Myocyte (in vitro differentiated cells): ENCODE measurements around the gene RPTN. TPM values are rescaled to one million over a fixed set of nuclear protein-coding genes. Genes with fewer than 3 reads are reported as not detected.

ENCODE experiments used
- DNase-seq: peaks from one replicate; pipeline ENCODE4 v3.0.0-alpha.2; 2012; ENCODE audit warnings: low read depth
- polyA plus RNA-seq: library from polyadenylated mRNA; unstranded; fragments of >200 nt; gene quantifications from one replicate; pipeline ENCODE4 v1.2.1, GENCODE V29; 2012; ENCODE audit warnings: missing spikeins
- total RNA-seq: library from RNA; depleted of rRNA; stranded (reverse); fragments of >200 nt; gene quantifications from 2 replicates; pipeline ENCODE4 v1.2.3, GENCODE V29; 2014

The RPTN gene
- 1.0 and 1.9 TPM in 2 replicates for total RNA-seq
- polyA plus RNA-seq: 0.18 TPM

GRCh38 chr1:152159144-152159543 lies at the start of gene RPTN:
Gene RPTN (minus strand): TSS chr1:152159228. CDS start chr1:152157889, 1,339 bp downstream.
- peak; percentile 47 for DNase-seq

GRCh38 chr1:152198982-152199381 lies 40.0 kb upstream of the RPTN start:
- DNase-seq: no peak

- DNase-seq: no peak
These were observed 38.4 kb upstream of the RPTN start for GRCh38 chr1:152197361-152197941.

GRCh38 chr1:152191711-152192110 lies 32.7 kb upstream of the RPTN start:
- DNase-seq: no peak

- DNase-seq: no peak
These were observed 32.2 kb upstream of the RPTN start for GRCh38 chr1:152191260-152191659.

GRCh38 chr1:152190589-152190988 lies 31.6 kb upstream of the RPTN start:
- peak; percentile 33 for DNase-seq

- DNase-seq: peak; percentile 83
These were observed 30.8 kb upstream of the RPTN start for GRCh38 chr1:152189657-152190442.

- DNase-seq: peak; percentile 84
These were observed 29.9 kb upstream of the RPTN start for GRCh38 chr1:152188673-152189591.

- no peak for DNase-seq
These were observed 27.7 kb upstream of the RPTN start for GRCh38 chr1:152186556-152187285.

GRCh38 chr1:152185544-152186391 lies 26.7 kb upstream of the RPTN start:
- peak; percentile 78 for DNase-seq

GRCh38 chr1:152182944-152183361 lies 23.9 kb upstream of the RPTN start:
- DNase-seq: peak; percentile 74

- peak; percentile 46 for DNase-seq
These were observed 23.4 kb upstream of the RPTN start for GRCh38 chr1:152182431-152182830.

GRCh38 chr1:152179566-152179965 lies 20.5 kb upstream of the RPTN start:
- DNase-seq: no peak

GRCh38 chr1:152170287-152170905 lies 11.4 kb upstream of the RPTN start:
- DNase-seq: no peak

- no peak for DNase-seq
These were observed 10.5 kb upstream of the RPTN start for GRCh38 chr1:152169366-152170025.

GRCh38 chr1:152168535-152168868 lies 9.5 kb upstream of the RPTN start:
- DNase-seq: peak; percentile 27

- peak; percentile 95 for DNase-seq
These were observed 9.0 kb upstream of the RPTN start for GRCh38 chr1:152167835-152168534.

- peak; percentile 88 for DNase-seq
These were observed 7.9 kb upstream of the RPTN start for GRCh38 chr1:152166966-152167365.
